ENCODE measurements around the gene KLLN. TPM values are rescaled to one million over a fixed set of nuclear protein-coding genes. Genes with fewer than 3 reads are reported as not detected.
"Not testable (repeated sequence)": the region's sequence is repeated elsewhere in the genome, so short reads cannot be mapped to it uniquely, and the experiment has no call there.

KLLN gene
- total and polyA plus RNA-seq, 7 donors, result 0.07 to 0.96 (median 0.32) TPM

GRCh38 chr10:87887548-87888289 is 24.4 kb upstream of the KLLN start:
- H3K4me1 ChIP-seq, result peaks cover 6% of the 10 kb centered on the region
- ATAC-seq, result peak in 2 of 4 donors; percentile 25 to 31
- intact Hi-C loops (cut with DNase I), result loop anchor here in 1 of 2 donors (10.0 kb wide), 1 partner anchor 67 kb away; no protein-coding TSS in a partner anchor
- WGBS, 3 donors, result 94 to 98% (median 96%) methylated on average over 2 of the region's 2 CpGs
- peaks cover 7% of the 10 kb centered on the region for H3K9me3 ChIP-seq
- no peaks in the 10 kb centered on the region for H3K27me3 ChIP-seq (ENCODE audit: insufficient read depth in 3 of 3, low read length in 2 of 3)
- DNase-seq, result no peak
- peaks cover 3 to 5% of the 10 kb centered on the region in 2 donors for H3K36me3 ChIP-seq (ENCODE audit: insufficient read depth in 1 of 2, low read depth in 1 of 2)
- H3K4me3 ChIP-seq, result no peak overlapping the region
- H3K27ac ChIP-seq, result no peak overlapping the region
- TF ChIP-seq CTCF (IDR thresholded peaks at IDR 0.05), result no peak

- intact Hi-C loops (cut with DNase I), result loop anchor here in 1 of 2 donors (10.0 kb wide), 1 partner anchor 68 kb away; no protein-coding TSS in a partner anchor
- 96 to 100% (median 97%) methylated on average over 1 of the region's 1 CpG for WGBS, 3 donors
Measured at GRCh38 chr10:87887146-87887545, 23.8 kb upstream of the KLLN start.

GRCh38 chr10:87886635-87887034 is 23.3 kb upstream of the KLLN start:
- Histone ChIP-seq H3K9me3 (peaks cover 7% of the 10 kb centered on the region), H3K27ac (no peak overlapping the region), H3K27me3 (ENCODE audit: insufficient read depth in 3 of 3, low read length in 2 of 3) (no peaks in the 10 kb centered on the region), H3K4me1 (peaks cover 15% of the 10 kb centered on the region), H3K4me3 (no peak overlapping the region), H3K36me3 (ENCODE audit: insufficient read depth in 1 of 2, low read depth in 1 of 2) (peaks cover 3 to 5% of the 10 kb centered on the region in 2 donors)
- DNase-seq (no peak), ATAC-seq (no peak)
- no peak for TF ChIP-seq CTCF (IDR thresholded peaks at IDR 0.05)
- 93 to 94% (median 94%) methylated on average over 2 of the region's 2 CpGs for WGBS, 3 donors
- intact Hi-C loops (cut with DNase I), result loop anchor here in 1 of 2 donors (10.0 kb wide), 1 partner anchor 68 kb away; no protein-coding TSS in a partner anchor

More at GRCh38 chr10:87887146-87887545, 23.8 kb upstream of the KLLN start:
- Histone ChIP-seq H3K27ac (no peak overlapping the region), H3K4me3 (no peak overlapping the region), H3K9me3 (peaks cover 7% of the 10 kb centered on the region), H3K27me3 (ENCODE audit: insufficient read depth in 3 of 3, low read length in 2 of 3) (no peaks in the 10 kb centered on the region), H3K4me1 (peaks cover 12% of the 10 kb centered on the region), H3K36me3 (ENCODE audit: insufficient read depth in 1 of 2, low read depth in 1 of 2) (peaks cover 3 to 5% of the 10 kb centered on the region in 2 donors)
- DNase-seq (no peak), ATAC-seq (no peak)
- no peak for TF ChIP-seq CTCF (IDR thresholded peaks at IDR 0.05)

- H3K36me3 ChIP-seq (ENCODE audit: insufficient read depth in 1 of 2, low read depth in 1 of 2), result peaks cover 3 to 8% of the 10 kb centered on the region in 2 donors
- DNase-seq, result no peak
- TF ChIP-seq CTCF (IDR thresholded peaks at IDR 0.05), result no peak
- no peaks in the 10 kb centered on the region for H3K27me3 ChIP-seq (ENCODE audit: insufficient read depth in 3 of 3, low read length in 2 of 3)
- H3K27ac ChIP-seq, result no peak overlapping the region
- peaks cover 7% of the 10 kb centered on the region for H3K9me3 ChIP-seq
- no peak overlapping the region for H3K4me3 ChIP-seq
- ATAC-seq, result peak in 2 of 4 donors; percentile 70 to 77
- 86 to 89% (median 88%) methylated on average over 2 of the region's 2 CpGs for WGBS, 3 donors
- H3K4me1 ChIP-seq, result peaks cover 31% of the 10 kb centered on the region
- intact Hi-C loops (cut with DNase I), result loop anchor here in 1 of 2 donors (10.0 kb wide), 1 partner anchor 72 kb away; no protein-coding TSS in a partner anchor
Measured at GRCh38 chr10:87882555-87883294, 19.4 kb upstream of the KLLN start.

GRCh38 chr10:87881373-87882059 is 18.2 kb upstream of the KLLN start:
- H3K9me3 ChIP-seq; H3K36me3 ChIP-seq (ENCODE audit: insufficient read depth in 1 of 2, low read depth in 1 of 2); DNase-seq; H3K4me3 ChIP-seq; ATAC-seq; H3K27ac ChIP-seq; H3K27me3 ChIP-seq (ENCODE audit: insufficient read depth in 3 of 3, low read length in 2 of 3): not testable (repeated sequence)
- intact Hi-C loops (cut with DNase I), result loop anchor here in 1 of 2 donors (10.0 kb wide), 1 partner anchor 73 kb away; no protein-coding TSS in a partner anchor
- peaks cover 39% of the 10 kb centered on the region for H3K4me1 ChIP-seq
- WGBS, 3 donors, result 98 to 100% (median 99%) methylated on average over 5 of the region's 5 CpGs

Data from psoas muscle (tissue), 8 donors.